ENCODE results near the gene ACSF3. TPM values are rescaled to one million over a fixed set of nuclear protein-coding genes. Genes with fewer than 3 reads are reported as not detected.

ACSF3 gene
- total and polyA plus RNA-seq, 2 experiments from 2014 or later = 20.7 to 28.0 TPM

- Histone ChIP-seq H3K27ac (peak overlapping the region; percentile 92), H3K4me2 (no peak overlapping the region), H3K36me3 (replicated peaks; ENCODE audit: insufficient read depth, low read depth) (no peaks in the 10 kb centered on the region), H4K20me1 (ENCODE audit: insufficient read depth, poor library complexity, severe bottlenecking) (no peaks in the 10 kb centered on the region), H3K9me2 (replicated peaks; ENCODE audit: insufficient read depth) (no peaks in the 10 kb centered on the region), H3K4me3 (no peak overlapping the region), H3K9me3 (ENCODE audit: low read depth) (no peaks in the 10 kb centered on the region), H3K4me1 (ENCODE audit: insufficient read depth) (peaks cover 23% of the 10 kb centered on the region), H2AFZ (no peak overlapping the region), H3K79me2 (peaks cover 18% of the 10 kb centered on the region), H3K27me3 (no peaks in the 10 kb centered on the region)
- TF ChIP-seq, protein P1, sequence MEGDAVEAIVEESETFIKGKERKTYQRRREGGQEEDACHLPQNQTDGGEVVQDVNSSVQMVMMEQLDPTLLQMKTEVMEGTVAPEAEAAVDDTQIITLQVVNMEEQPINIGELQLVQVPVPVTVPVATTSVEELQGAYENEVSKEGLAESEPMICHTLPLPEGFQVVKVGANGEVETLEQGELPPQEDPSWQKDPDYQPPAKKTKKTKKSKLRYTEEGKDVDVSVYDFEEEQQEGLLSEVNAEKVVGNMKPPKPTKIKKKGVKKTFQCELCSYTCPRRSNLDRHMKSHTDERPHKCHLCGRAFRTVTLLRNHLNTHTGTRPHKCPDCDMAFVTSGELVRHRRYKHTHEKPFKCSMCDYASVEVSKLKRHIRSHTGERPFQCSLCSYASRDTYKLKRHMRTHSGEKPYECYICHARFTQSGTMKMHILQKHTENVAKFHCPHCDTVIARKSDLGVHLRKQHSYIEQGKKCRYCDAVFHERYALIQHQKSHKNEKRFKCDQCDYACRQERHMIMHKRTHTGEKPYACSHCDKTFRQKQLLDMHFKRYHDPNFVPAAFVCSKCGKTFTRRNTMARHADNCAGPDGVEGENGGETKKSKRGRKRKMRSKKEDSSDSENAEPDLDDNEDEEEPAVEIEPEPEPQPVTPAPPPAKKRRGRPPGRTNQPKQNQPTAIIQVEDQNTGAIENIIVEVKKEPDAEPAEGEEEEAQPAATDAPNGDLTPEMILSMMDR (IDR thresholded peaks at IDR 0.05; ENCODE audit: poor library complexity) = no peak
- TF ChIP-seq EZH2phosphoT487 (IDR thresholded peaks at IDR 0.05; ENCODE audit: low read depth, severe bottlenecking, unreplicated experiment) = no peak
- TF ChIP-seq EZH2 (IDR thresholded peaks at IDR 0.05; ENCODE audit: borderline replicate concordance) = no peak
- WGBS (ENCODE audit: low lambda C conversion rate, missing lambda C conversion rate) = 91% methylated on average over 14 of the region's 14 CpGs
- no peak for DNase-seq (ENCODE audit: low spot score)
These were observed 8.4 kb downstream of the ACSF3 start for GRCh38 chr16:89102041-89102471.

GRCh38 chr16:89102481-89103073 is 8.9 kb downstream of the ACSF3 start:
- Histone ChIP-seq H3K4me2 (peak overlapping the region; percentile 50), H3K27ac (peak overlapping the region; percentile 92), H3K36me3 (replicated peaks; ENCODE audit: insufficient read depth, low read depth) (no peaks in the 10 kb centered on the region), H3K9me2 (replicated peaks; ENCODE audit: insufficient read depth) (no peaks in the 10 kb centered on the region), H3K27me3 (no peaks in the 10 kb centered on the region), H3K4me3 (no peak overlapping the region), H3K79me2 (peaks cover 15% of the 10 kb centered on the region), H4K20me1 (ENCODE audit: insufficient read depth, poor library complexity, severe bottlenecking) (no peaks in the 10 kb centered on the region), H3K4me1 (ENCODE audit: insufficient read depth) (peaks cover 23% of the 10 kb centered on the region), H2AFZ (no peak overlapping the region), H3K9me3 (ENCODE audit: low read depth) (no peaks in the 10 kb centered on the region)
- TF ChIP-seq, protein P1 (IDR thresholded peaks at IDR 0.05; ENCODE audit: poor library complexity) = no peak
- TF ChIP-seq EZH2phosphoT487 (IDR thresholded peaks at IDR 0.05; ENCODE audit: low read depth, severe bottlenecking, unreplicated experiment) (no peak), EZH2 (IDR thresholded peaks at IDR 0.05; ENCODE audit: borderline replicate concordance) (no peak)
- WGBS (ENCODE audit: low lambda C conversion rate, missing lambda C conversion rate) = 91% methylated on average over 27 of the region's 27 CpGs
- no peak for DNase-seq (ENCODE audit: low spot score)

DNA sequence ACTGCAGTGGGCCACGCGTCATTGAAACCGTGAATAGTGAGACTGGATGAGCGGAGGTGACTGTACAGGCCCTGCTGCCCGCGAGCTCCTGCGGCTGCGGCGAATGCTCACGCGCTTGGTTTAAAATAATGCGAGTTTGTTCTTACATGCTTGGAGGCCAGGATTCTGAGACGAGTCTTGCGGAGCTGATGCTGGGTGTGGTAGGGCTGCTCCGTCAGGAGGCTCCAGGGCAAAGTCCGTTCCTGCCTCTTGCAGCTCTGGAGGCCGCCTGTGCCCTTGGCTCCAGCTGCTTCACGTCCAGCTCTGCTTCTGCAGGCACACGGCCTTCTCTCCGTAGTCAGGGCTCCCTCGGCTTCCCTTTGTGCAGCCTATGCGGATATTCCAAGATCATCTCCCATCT is 9.5 kb downstream of the ACSF3 start:
- Histone ChIP-seq H3K27me3 (no peaks in the 10 kb centered on the region), H3K4me3 (no peak overlapping the region), H3K79me2 (peaks cover 9% of the 10 kb centered on the region), H3K9me2 (replicated peaks; ENCODE audit: insufficient read depth) (no peaks in the 10 kb centered on the region), H2AFZ (no peak overlapping the region), H3K4me1 (ENCODE audit: insufficient read depth) (peaks cover 18% of the 10 kb centered on the region), H3K36me3 (replicated peaks; ENCODE audit: insufficient read depth, low read depth) (no peaks in the 10 kb centered on the region), H4K20me1 (ENCODE audit: insufficient read depth, poor library complexity, severe bottlenecking) (no peaks in the 10 kb centered on the region), H3K27ac (peak overlapping the region; percentile 92), H3K9me3 (ENCODE audit: low read depth) (no peaks in the 10 kb centered on the region), H3K4me2 (peak overlapping the region; percentile 50)
- WGBS (ENCODE audit: low lambda C conversion rate, missing lambda C conversion rate) = 82% methylated on average over 22 of the region's 22 CpGs
- DNase-seq (ENCODE audit: low spot score) = peak; percentile 81
- TF ChIP-seq EZH2phosphoT487 (IDR thresholded peaks at IDR 0.05; ENCODE audit: low read depth, severe bottlenecking, unreplicated experiment) (no peak), EZH2 (IDR thresholded peaks at IDR 0.05; ENCODE audit: borderline replicate concordance) (no peak)
- TF ChIP-seq, protein P1 (IDR thresholded peaks at IDR 0.05; ENCODE audit: poor library complexity) = no peak

Data from hepatocyte (in vitro differentiated cells).